SK-N-MC (cell line): ENCODE data around the gene IVNS1ABP.

Experiments
- EZH2 ChIP-seq: fragments of 200-600 bp; sonication (generic); IDR thresholded peaks from one replicate; pipeline ENCODE4 v1.6.1; 2017; ENCODE audit warnings: antibody characterized with exemption
- FOXP2 ChIP-seq: optimal IDR thresholded peaks from 2 replicates; pipeline ENCODE3; 2011; ENCODE audit warnings: mild to moderate bottlenecking, moderate library complexity; ENCODE audit not compliant: insufficient read depth; ENCODE audit errors: extremely low read length, control extremely low read depth
- POLR2AphosphoS5 ChIP-seq: IDR thresholded peaks from 2 replicates; pipeline ENCODE4 v1.6.1; 2012; ENCODE audit warnings: mild to moderate bottlenecking, low read depth, low read length, borderline replicate concordance

GRCh38 chr1:185324118-185324517 lies 7.1 kb upstream of the IVNS1ABP start:
- TF ChIP-seq POLR2AphosphoS5 (no peak), EZH2 (no peak), FOXP2 (no peak)
